H1 (cell line): ENCODE measurements around the gene LRRC46. TPM values are rescaled to one million over a fixed set of nuclear protein-coding genes. Genes with fewer than 3 reads are reported as not detected.

Source experiments
- CTCF ChIA-PET: fragments of 300-600 bp; sonication (Branson Sonifier 250); formaldehyde crosslinking; loops from one replicate; lab custom pipeline; 2021; ENCODE audit not compliant: partially characterized antibody; lab: Charles Lee
- POLR2A ChIA-PET: fragments of 300-600 bp; sonication (Branson Sonifier 250); formaldehyde crosslinking; loops from one replicate; lab custom pipeline; 2021; ENCODE audit warnings: inconsistent platforms; ENCODE audit not compliant: partially characterized antibody; lab: Charles Lee
- DNase-seq, 2 experiments: peaks; one replicate each; pipeline versions ENCODE4 v3.0.0 to v3.0.0-alpha.2; 2010 to 2022; ENCODE audit warnings: low spot score in 2 of 2, low read depth in 1 of 2, mixed read lengths in 1 of 2
- FAIRE-seq: peaks from 2 replicates; lab custom pipeline; 2011; peaks lifted over from hg19 to GRCh38; lab: Jason Lieb, UNC
- H2AFZ ChIP-seq: 2 replicates; pipeline ENCODE4 v1.8.1; 2012; ENCODE audit warnings: low read length, inconsistent platforms
- H2AK5ac ChIP-seq: 2 replicates; pipeline ENCODE4 v1.6.1; 2013; ENCODE audit warnings: low read depth, low read length
- H2BK120ac ChIP-seq: replicated peaks from 2 replicates; pipeline ENCODE3; 2013; ENCODE audit warnings: low read depth, low read length, inconsistent platforms
- H2BK12ac ChIP-seq: 2 replicates; pipeline ENCODE4 v1.6.1; 2013; ENCODE audit warnings: low read depth, low read length
- H2BK15ac ChIP-seq: 2 replicates; pipeline ENCODE4 v1.6.1; 2013; ENCODE audit warnings: low read length
- H2BK20ac ChIP-seq: 2 replicates; pipeline ENCODE4 v1.6.1; 2013; ENCODE audit warnings: low read length
- H2BK5ac ChIP-seq: 2 replicates; pipeline ENCODE4 v1.6.1; 2013; ENCODE audit warnings: low read depth, low read length
- H3K14ac ChIP-seq: 2 replicates; pipeline ENCODE4 v1.6.1; 2013; ENCODE audit warnings: inconsistent platforms; ENCODE audit not compliant: insufficient read length
- H3K18ac ChIP-seq: 2 replicates; pipeline ENCODE4 v1.6.1; 2013; ENCODE audit warnings: low read length; ENCODE audit errors: extremely low read depth
- H3K23ac ChIP-seq: 2 replicates; pipeline ENCODE4 v1.6.1; 2013; ENCODE audit warnings: inconsistent platforms; ENCODE audit not compliant: insufficient read length
- H3K23me2 ChIP-seq: 2 replicates; pipeline ENCODE4 v1.6.1; 2013; ENCODE audit warnings: low read depth, low read length
- H3K27ac ChIP-seq: 2 replicates; pipeline ENCODE4 v1.6.1; 2011; ENCODE audit warnings: low read depth, low read length, inconsistent platforms
- H3K27me3 ChIP-seq, 4 experiments: replicated peaks in 1 of 4; 1 replicate in 1 of 4; 2 replicates in 3 of 4; pipeline versions ENCODE4 v1.6.1 to v1.8.1; 2011 to 2013; ENCODE audit warnings: low read length in 3 of 4, mild to moderate bottlenecking in 3 of 4, inconsistent platforms in 2 of 4, mixed read lengths in 2 of 4, moderate library complexity in 1 of 4; ENCODE audit not compliant: control insufficient read depth in 3 of 4, insufficient read depth in 3 of 4; ENCODE audit errors: extremely low read depth in 1 of 4
- H3K36me3 ChIP-seq, 4 experiments: 2 replicates each; pipeline versions ENCODE4 v1.6.1 to v1.8.1; 2011 to 2013; ENCODE audit warnings: mild to moderate bottlenecking in 4 of 4, low read length in 3 of 4, moderate library complexity in 2 of 4, control low read depth in 1 of 4, inconsistent platforms in 1 of 4; ENCODE audit not compliant: insufficient read depth in 4 of 4, control insufficient read depth in 2 of 4
- H3K4ac ChIP-seq: replicated peaks from 2 replicates; pipeline ENCODE3; 2013; ENCODE audit warnings: low read length, low read depth, mixed read lengths, inconsistent platforms; ENCODE audit not compliant: insufficient read length
- H3K4me1 ChIP-seq, 4 experiments: replicated peaks in 1 of 4; 1 replicate in 1 of 4; 2 replicates in 3 of 4; pipeline versions ENCODE4 v1.6.1 to v1.8.1; 2011 to 2013; ENCODE audit warnings: low read length in 3 of 4, inconsistent platforms in 2 of 4, mixed read lengths in 1 of 4; ENCODE audit not compliant: insufficient read depth in 4 of 4, control insufficient read depth in 3 of 4
- H3K4me2 ChIP-seq, 2 experiments: 2 replicates each; pipeline versions ENCODE4 v1.6.1 to v1.8.1; 2011 to 2013; ENCODE audit warnings: low read depth in 2 of 2, low read length in 2 of 2, control low read depth in 1 of 2, inconsistent platforms in 1 of 2, mild to moderate bottlenecking in 1 of 2; ENCODE audit not compliant: insufficient read depth in 1 of 2
- H3K4me3 ChIP-seq, 4 experiments: fragments of 200-600, 300-600 bp in 1 of 4; sonication (generic), shearing (Covaris generic), sonication (Bioruptor Twin) in 1 of 4; 2 replicates each; pipeline versions ENCODE4 v1.5.1 to v1.8.1; 2011 to 2016; ENCODE audit warnings: low read length in 4 of 4, low read depth in 3 of 4, control low read depth in 2 of 4, inconsistent platforms in 2 of 4, mild to moderate bottlenecking in 2 of 4, mixed read lengths in 1 of 4, moderate library complexity in 1 of 4; ENCODE audit not compliant: insufficient read depth in 2 of 4; ENCODE audit errors: extremely low read depth in 1 of 4
- H3K56ac ChIP-seq: replicated peaks from 2 replicates; pipeline ENCODE3; 2013; ENCODE audit warnings: low read depth, mild to moderate bottlenecking, mixed read lengths, low read length, inconsistent platforms; ENCODE audit not compliant: insufficient read length
- H3K79me1 ChIP-seq: 2 replicates; pipeline ENCODE4 v1.6.1; 2013; ENCODE audit warnings: low read depth, low read length, control low read depth
- H3K79me2 ChIP-seq, 2 experiments: 2 replicates each; pipeline versions ENCODE4 v1.6.1 to v1.8.1; 2012 to 2013; ENCODE audit warnings: low read length in 2 of 2, mild to moderate bottlenecking in 2 of 2, inconsistent platforms in 1 of 2; ENCODE audit not compliant: insufficient read depth in 2 of 2, control insufficient read depth in 1 of 2
- H3K9ac ChIP-seq, 4 experiments: replicated peaks in 1 of 4; 1 replicate in 1 of 4; 2 replicates in 3 of 4; pipeline versions ENCODE4 v1.6.1 to v1.8.1; 2011 to 2013; ENCODE audit warnings: low read depth in 3 of 4, low read length in 3 of 4, control low read depth in 2 of 4, mild to moderate bottlenecking in 2 of 4, moderate library complexity in 2 of 4, inconsistent platforms in 1 of 4; ENCODE audit errors: extremely low read depth in 1 of 4
- H3K9me3 ChIP-seq, 2 experiments: 2 replicates each; pipeline versions ENCODE4 v1.6.1 to v1.8.1; 2012 to 2013; ENCODE audit warnings: mild to moderate bottlenecking in 2 of 2, moderate library complexity in 2 of 2, control low read depth in 1 of 2, inconsistent platforms in 1 of 2, low read depth in 1 of 2, low read length in 1 of 2, mixed read lengths in 1 of 2; ENCODE audit not compliant: insufficient read depth in 2 of 2
- H4K20me1 ChIP-seq, 2 experiments: replicated peaks in 1 of 2; 2 replicates each; pipeline versions ENCODE3 to v1.8.1; 2011 to 2013; ENCODE audit warnings: inconsistent platforms in 2 of 2, low read length in 2 of 2, mild to moderate bottlenecking in 1 of 2; ENCODE audit not compliant: insufficient read depth in 2 of 2, control insufficient read depth in 1 of 2
- H4K5ac ChIP-seq: 2 replicates; pipeline ENCODE4 v1.6.1; 2013; ENCODE audit warnings: low read length, low read depth, mixed read lengths, inconsistent platforms; ENCODE audit not compliant: insufficient read length
- H4K8ac ChIP-seq: 2 replicates; pipeline ENCODE4 v1.8.0; 2013; ENCODE audit warnings: mild to moderate bottlenecking, moderate library complexity, low read length, inconsistent platforms; ENCODE audit not compliant: insufficient read depth; ENCODE audit errors: extremely low read depth
- H4K91ac ChIP-seq: replicated peaks from 2 replicates; pipeline ENCODE3; 2013; ENCODE audit warnings: low read length, mixed read lengths, inconsistent platforms; ENCODE audit not compliant: insufficient read length
- TAF7 ChIP-seq: optimal IDR thresholded peaks from 2 replicates; pipeline ENCODE3; 2011; ENCODE audit warnings: low read depth, mild to moderate bottlenecking, inconsistent platforms, low read length, moderate library complexity, borderline replicate concordance
- WGBS, 2 experiments: shearing (Covaris generic) in 1 of 2; methylation state at CpG; one replicate each; pipeline versions ENCODE4 v1.1.6 to v1.1.7; 2013 to 2015; ENCODE audit warnings: low lambda C conversion rate in 2 of 2, mixed read lengths in 2 of 2, inconsistent platforms in 1 of 2, low coverage in 1 of 2, missing lambda C conversion rate in 1 of 2; ENCODE audit not compliant: insufficient replicate concordance in 2 of 2, insufficient coverage in 1 of 2, insufficient read length in 1 of 2; ENCODE audit errors: extremely low coverage in 1 of 2, missing lambda C conversion rate in 1 of 2; 5-methylcytosine and 5-hydroxymethylcytosine counted together
- polyA plus RNA-seq, 7 experiments: library from polyadenylated mRNA; depleted of rRNA in 3 of 7; stranded (reverse) in 5 of 7; unstranded in 2 of 7; fragments of >200 nt in 5 of 7; fragments of 200-250 nt in 2 of 7; gene quantifications; 1 replicate in 5 of 7; 2 replicates in 1 of 7; 4 replicates in 1 of 7; pipeline versions ENCODE4 v1.2.1 to v1.2.3, GENCODE V29; 2011 to 2013; ENCODE audit warnings: missing spikeins in 2 of 7, mixed read lengths in 2 of 7
- total RNA-seq: library from RNA; stranded (reverse); fragmentation: NEBNext Ultra II Directional; extraction: Animal tissue kit (Norgen Biotek cat#: 25700); gene quantifications from 2 replicates; pipeline ENCODE4 v1.2.1, GENCODE V29; 2021

LRRC46 gene
- total and polyA plus RNA-seq, 2 of the 8 experiments (the other 6 are each of a cell fraction or from before 2014, with no cell fraction given), result 0.18 TPM; not detected in 1

GRCh38 chr17:47801906-47802305, 29.6 kb upstream of the LRRC46 start:
- no peak for DNase-seq
- H2BK15ac ChIP-seq, result no peak overlapping the region
- TF ChIP-seq TAF7, result no peak
- TF ChIP-seq, all 59 proteins: peak for 0
- Histone ChIP-seq H3K4ac (no peak overlapping the region), H3K9ac (no peak overlapping the region; a peak in 1 of 7 replicates), H2BK12ac (no peak overlapping the region), H2BK5ac (no peak overlapping the region), H2BK120ac (no peak overlapping the region), H2BK20ac (no peak overlapping the region), H3K56ac (no peak overlapping the region), H3K4me3 (no peak overlapping the region), H3K79me1 (no peaks in the 10 kb centered on the region), H3K4me1 (no peaks in the 10 kb centered on the region), H3K9me3 (no peaks in the 10 kb centered on the region), H2AK5ac (no peak overlapping the region), H3K79me2 (no peaks in the 10 kb centered on the region), H4K5ac (no peak overlapping the region), H3K4me2 (no peak overlapping the region), H4K91ac (no peak overlapping the region), H4K20me1 (peaks cover 0 to 2% of the 10 kb centered on the region in 2 experiments), H3K23ac (no peak overlapping the region), H3K18ac (no peak overlapping the region), H3K14ac (no peak overlapping the region), H3K23me2 (no peaks in the 10 kb centered on the region), H2AFZ (no peak overlapping the region), H3K27me3 (no peaks in the 10 kb centered on the region), H3K27ac (no peak overlapping the region), H3K36me3 (no peaks in the 10 kb centered on the region), H4K8ac (no peak overlapping the region)
- ChIA-PET CTCF (interaction anchor here (0.6 to 5.6 kb wide), 22 partner anchors 9 to 1896 kb away, joined by 3 to 57 read pairs (median 4); partner anchors contain the start of genes SCRN2 and TBX21), POLR2A (interaction anchor here (0.8 to 1.2 kb wide), 2 partner anchors 11 to 12 kb away, joined by 4 to 5 read pairs; no protein-coding TSS in a partner anchor)
- 56% methylated on average over 6 of the region's 6 CpGs; no CpG with 5 or more reads in 1 of the 2 experiments for whole genome bisulfite sequencing, 2 experiments
- FAIRE-seq, result no peak
